Measurements from ENCODE around the gene ARSK.

The ARSK gene

GRCh38 chr5:95564450-95564849 lies 9.5 kb downstream of the ARSK start:
- no peaks in the 10 kb centered on the region for H3K9me3 Mint-ChIP-seq
- no peaks in the 10 kb centered on the region for H3K27me3 Mint-ChIP-seq (ENCODE audit: low read depth)
- no peak overlapping the region for H3K4me3 Mint-ChIP-seq
- peaks cover 8% of the 10 kb centered on the region for H3K4me1 Mint-ChIP-seq
- H3K27ac Mint-ChIP-seq, result no peak overlapping the region
- peaks cover 11% of the 10 kb centered on the region for H3K36me3 Mint-ChIP-seq (ENCODE audit: low read depth)
- TF ChIP-seq CTCF (IDR thresholded peaks at IDR 0.05; ENCODE audit: unreplicated experiment in 3 of 3), result no peak

GRCh38 chr5:95565280-95565920 lies 10.5 kb downstream of the ARSK start:
- Mint-ChIP-seq H3K4me1 (peaks cover 8% of the 10 kb centered on the region), H3K4me3 (no peak overlapping the region), H3K9me3 (no peaks in the 10 kb centered on the region), H3K36me3 (ENCODE audit: low read depth) (peaks cover 11% of the 10 kb centered on the region), H3K27ac (no peak overlapping the region), H3K27me3 (ENCODE audit: low read depth) (no peaks in the 10 kb centered on the region)
- no peak for TF ChIP-seq CTCF (IDR thresholded peaks at IDR 0.05; ENCODE audit: unreplicated experiment in 3 of 3)

- Mint-ChIP-seq H3K36me3 (ENCODE audit: low read depth) (peaks cover 42% of the 10 kb centered on the region), H3K27me3 (ENCODE audit: low read depth) (no peaks in the 10 kb centered on the region), H3K27ac (no peak overlapping the region), H3K9me3 (peaks cover 8% of the 10 kb centered on the region), H3K4me3 (no peak overlapping the region), H3K4me1 (no peaks in the 10 kb centered on the region)
- no peak for TF ChIP-seq CTCF (IDR thresholded peaks at IDR 0.05; ENCODE audit: unreplicated experiment in 3 of 3)
Measured at GRCh38 chr5:95572016-95572415, 17.1 kb downstream of the ARSK start.

- TF ChIP-seq CTCF (IDR thresholded peaks at IDR 0.05; ENCODE audit: unreplicated experiment in 3 of 3), result no peak
- H3K9me3 Mint-ChIP-seq, result no peaks in the 10 kb centered on the region
- H3K4me3 Mint-ChIP-seq, result no peak overlapping the region
- no peaks in the 10 kb centered on the region for H3K27me3 Mint-ChIP-seq (ENCODE audit: low read depth)
- H3K4me1 Mint-ChIP-seq, result no peaks in the 10 kb centered on the region
- no peak overlapping the region for H3K27ac Mint-ChIP-seq
- H3K36me3 Mint-ChIP-seq (ENCODE audit: low read depth), result peaks cover 17% of the 10 kb centered on the region
Measured at GRCh38 chr5:95581576-95581975, 26.7 kb downstream of the ARSK start.

GRCh38 chr5:95583992-95584391 lies 29.1 kb downstream of the ARSK start:
- Mint-ChIP-seq H3K27me3 (ENCODE audit: low read depth) (no peaks in the 10 kb centered on the region), H3K36me3 (ENCODE audit: low read depth) (peaks cover 19% of the 10 kb centered on the region), H3K9me3 (no peaks in the 10 kb centered on the region), H3K4me3 (no peak overlapping the region), H3K4me1 (no peaks in the 10 kb centered on the region), H3K27ac (no peak overlapping the region)
- TF ChIP-seq CTCF (IDR thresholded peaks at IDR 0.05; ENCODE audit: unreplicated experiment in 3 of 3), result no peak

- no peak overlapping the region for H3K27ac Mint-ChIP-seq
- H3K9me3 Mint-ChIP-seq, result no peaks in the 10 kb centered on the region
- no peaks in the 10 kb centered on the region for H3K27me3 Mint-ChIP-seq (ENCODE audit: low read depth)
- no peaks in the 10 kb centered on the region for H3K4me1 Mint-ChIP-seq
- no peak overlapping the region for H3K4me3 Mint-ChIP-seq
- no peak for TF ChIP-seq CTCF (IDR thresholded peaks at IDR 0.05; ENCODE audit: unreplicated experiment in 3 of 3)
- peaks cover 15% of the 10 kb centered on the region for H3K36me3 Mint-ChIP-seq (ENCODE audit: low read depth)
Measured at GRCh38 chr5:95590880-95591279, 36.0 kb downstream of the ARSK start.

All from nephron (organoid).